ENCODE measurements around the gene H2AZ2.
"Not testable (repeated sequence)": the region's sequence is repeated elsewhere in the genome, so short reads cannot be mapped to it uniquely, and the experiment has no call there.

H2AZ2 gene

GRCh38 chr7:44849259-44849884 lies 1.5 kb upstream of the H2AZ2 start:
- H3K27me3 ChIP-seq (replicated peaks; ENCODE audit: control insufficient read depth, insufficient read depth, low read length) = no peaks in the 10 kb centered on the region
- H3K4me3 ChIP-seq (replicated peaks; ENCODE audit: low read depth, low read length) = peak overlapping the region; percentile 77
- no peak for TF ChIP-seq CTCF (IDR thresholded peaks at IDR 0.05; ENCODE audit: insufficient read depth, low read length, poor library complexity, severe bottlenecking)
- no peaks in the 10 kb centered on the region for H3K36me3 ChIP-seq (ENCODE audit: control insufficient read depth, insufficient read depth, low read length)
- DNase-seq (ENCODE audit: extremely low read depth, insufficient read length) = no peak

- no peaks in the 10 kb centered on the region for H3K27me3 ChIP-seq (replicated peaks; ENCODE audit: control insufficient read depth, insufficient read depth, low read length)
- peak; percentile 84 for TF ChIP-seq CTCF (IDR thresholded peaks at IDR 0.05; ENCODE audit: insufficient read depth, low read length, poor library complexity, severe bottlenecking)
- DNase-seq (ENCODE audit: extremely low read depth, insufficient read length) = peak; percentile 91
- peak overlapping the region; percentile 91 for H3K4me3 ChIP-seq (replicated peaks; ENCODE audit: low read depth, low read length)
- no peaks in the 10 kb centered on the region; the same call in 1 of the 2 replicates for H3K36me3 ChIP-seq (ENCODE audit: control insufficient read depth, insufficient read depth, low read length)
Measured at GRCh38 chr7:44847509-44847919, 373 bp downstream of the H2AZ2 start.

DNA sequence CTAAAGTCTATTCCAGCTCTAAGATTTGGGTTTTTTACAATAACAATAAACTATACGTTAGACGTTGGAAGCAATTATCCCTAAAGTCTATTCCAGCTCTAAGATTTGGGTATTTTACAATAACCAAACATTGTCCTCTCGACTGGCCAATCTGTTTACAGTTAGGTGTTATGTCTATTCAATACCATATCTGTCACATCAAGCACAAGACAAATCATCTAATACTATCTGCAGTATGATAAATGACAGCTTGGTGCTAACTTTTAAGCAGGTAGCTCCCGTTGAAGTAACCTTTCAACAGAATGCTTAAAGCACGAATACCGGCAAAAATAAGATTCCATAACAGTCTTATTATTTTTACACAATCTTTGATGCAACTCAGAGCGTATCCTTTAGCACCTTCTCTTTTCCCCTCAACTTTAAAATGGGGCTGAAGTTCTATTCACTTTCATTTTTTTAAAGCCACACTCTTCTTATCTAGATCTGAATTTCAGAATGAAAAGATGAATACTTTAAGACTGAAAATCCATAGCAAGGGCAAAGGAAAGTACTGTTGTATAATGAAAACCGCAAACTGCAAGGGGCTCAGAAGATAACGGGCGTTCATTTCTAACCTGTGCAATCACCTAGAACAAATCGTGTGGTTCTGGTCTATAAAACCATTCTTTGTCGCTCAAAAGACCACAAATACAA lies 925 bp downstream of the H2AZ2 start:
- Histone ChIP-seq H3K36me3 (ENCODE audit: control insufficient read depth, insufficient read depth, low read length) (no peaks in the 10 kb centered on the region; the same call in 1 of the 2 replicates), H3K4me3 (replicated peaks; ENCODE audit: low read depth, low read length) (peak overlapping the region; percentile 91), H3K27me3 (replicated peaks; ENCODE audit: control insufficient read depth, insufficient read depth, low read length) (no peaks in the 10 kb centered on the region)
- DNase-seq (ENCODE audit: extremely low read depth, insufficient read length) = no peak
- no peak for TF ChIP-seq CTCF (IDR thresholded peaks at IDR 0.05; ENCODE audit: insufficient read depth, low read length, poor library complexity, severe bottlenecking)

DNA sequence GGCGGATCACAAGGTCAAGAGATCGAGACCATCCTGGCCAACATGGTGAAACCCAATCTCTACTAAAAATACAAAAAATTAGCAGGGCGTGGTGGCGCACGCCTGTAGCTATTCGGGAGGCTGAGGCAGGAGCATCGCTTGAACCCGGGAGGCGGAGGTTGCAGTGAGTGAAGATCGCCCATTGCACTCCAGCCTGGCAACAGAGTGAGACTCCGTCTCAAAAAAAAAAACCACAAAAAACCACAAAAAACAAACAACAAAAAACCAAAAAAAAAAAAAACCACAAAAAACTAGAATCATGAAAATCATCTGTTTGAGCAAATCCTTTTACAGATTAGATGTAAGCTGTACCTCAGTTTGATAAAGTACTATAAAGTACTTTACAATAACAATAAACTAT lies 1.5 kb downstream of the H2AZ2 start:
- peak overlapping the region; percentile 91 for H3K4me3 ChIP-seq (replicated peaks; ENCODE audit: low read depth, low read length)
- H3K36me3 ChIP-seq (ENCODE audit: control insufficient read depth, insufficient read depth, low read length); DNase-seq (ENCODE audit: extremely low read depth, insufficient read length); H3K27me3 ChIP-seq (replicated peaks; ENCODE audit: control insufficient read depth, insufficient read depth, low read length): not testable (repeated sequence)

- Histone ChIP-seq H3K27me3 (replicated peaks; ENCODE audit: control insufficient read depth, insufficient read depth, low read length) (no peaks in the 10 kb centered on the region), H3K4me3 (replicated peaks; ENCODE audit: low read depth, low read length) (peak overlapping the region; percentile 91), H3K36me3 (ENCODE audit: control insufficient read depth, insufficient read depth, low read length) (peaks cover 2% of the 10 kb centered on the region)
- no peak for TF ChIP-seq CTCF (IDR thresholded peaks at IDR 0.05; ENCODE audit: insufficient read depth, low read length, poor library complexity, severe bottlenecking)
- no peak for DNase-seq (ENCODE audit: extremely low read depth, insufficient read length)
Measured at GRCh38 chr7:44845451-44845850, 2.4 kb downstream of the H2AZ2 start.

- H3K36me3 ChIP-seq (ENCODE audit: control insufficient read depth, insufficient read depth, low read length); DNase-seq (ENCODE audit: extremely low read depth, insufficient read length); H3K27me3 ChIP-seq (replicated peaks; ENCODE audit: control insufficient read depth, insufficient read depth, low read length); H3K4me3 ChIP-seq (replicated peaks; ENCODE audit: low read depth, low read length): not testable (repeated sequence)
Measured at GRCh38 chr7:44843440-44843839, 4.4 kb downstream of the H2AZ2 start.

- H3K36me3 ChIP-seq (ENCODE audit: control insufficient read depth, insufficient read depth, low read length); DNase-seq (ENCODE audit: extremely low read depth, insufficient read length); H3K27me3 ChIP-seq (replicated peaks; ENCODE audit: control insufficient read depth, insufficient read depth, low read length); H3K4me3 ChIP-seq (replicated peaks; ENCODE audit: low read depth, low read length): not testable (repeated sequence)
Measured at GRCh38 chr7:44842675-44843074, 5.2 kb downstream of the H2AZ2 start.
